Keratinocyte (primary cell): ENCODE results near the gene TGM5. TPM values are rescaled to one million over a fixed set of nuclear protein-coding genes. Genes with fewer than 3 reads are reported as not detected.
"Not testable (repeated sequence)": the region's sequence is repeated elsewhere in the genome, so short reads cannot be mapped to it uniquely, and the experiment has no call there.

Experiments
- DNase-seq: peaks from one replicate; pipeline ENCODE4 v3.0.0-alpha.2; 2011; ENCODE audit warnings: low read depth, missing footprints, low spot score
- FAIRE-seq: peaks from 2 replicates; lab custom pipeline; 2011; peaks lifted over from hg19 to GRCh38; lab: Jason Lieb, UNC
- H2AFZ ChIP-seq: 2 replicates; pipeline ENCODE4 v1.6.0; 2012; ENCODE audit warnings: low read length, control low read depth, inconsistent platforms; ENCODE audit not compliant: control insufficient read depth
- H3K27ac ChIP-seq: 2 replicates; pipeline ENCODE4 v1.5.1; 2011; ENCODE audit warnings: low read length; ENCODE audit not compliant: control insufficient read depth, insufficient read depth
- H3K27me3 ChIP-seq: 3 replicates; pipeline ENCODE4 v1.6.0; 2011; ENCODE audit warnings: low read length; ENCODE audit not compliant: control insufficient read depth, insufficient read depth; ENCODE audit errors: extremely low read depth
- H3K36me3 ChIP-seq, 2 experiments: 2 replicates in 1 of 2; 3 replicates in 1 of 2; pipeline ENCODE4 v1.5.1; 2011; ENCODE audit warnings: low read length in 2 of 2, mild to moderate bottlenecking in 1 of 2; ENCODE audit not compliant: control insufficient read depth in 2 of 2, insufficient read depth in 2 of 2; ENCODE audit errors: extremely low read depth in 1 of 2
- H3K4me1 ChIP-seq: 3 replicates; pipeline ENCODE4 v1.5.1; 2011; ENCODE audit warnings: low read length; ENCODE audit not compliant: control insufficient read depth, insufficient read depth; ENCODE audit errors: extremely low read depth
- H3K4me2 ChIP-seq: 3 replicates; pipeline ENCODE4 v1.6.0; 2011; ENCODE audit warnings: low read depth, low read length; ENCODE audit not compliant: control insufficient read depth, insufficient read depth; ENCODE audit errors: extremely low read depth
- H3K4me3 ChIP-seq, 3 experiments: fragments of 200-600 bp in 1 of 3; sonication (generic) in 1 of 3; 2 replicates in 2 of 3; 3 replicates in 1 of 3; pipeline ENCODE4 v1.5.1; 2011 to 2016; ENCODE audit warnings: low read length in 3 of 3, mild to moderate bottlenecking in 3 of 3, control low read depth in 2 of 3, inconsistent platforms in 1 of 3, low read depth in 1 of 3, mixed read lengths in 1 of 3, mixed run types in 1 of 3, moderate library complexity in 1 of 3; ENCODE audit not compliant: control insufficient read depth in 2 of 3, insufficient read depth in 2 of 3; ENCODE audit errors: extremely low read depth in 1 of 3
- H3K79me2 ChIP-seq: 2 replicates; pipeline ENCODE4 v1.6.0; 2012; ENCODE audit warnings: low read length; ENCODE audit not compliant: control insufficient read depth, insufficient read depth
- H3K9ac ChIP-seq: 3 replicates; pipeline ENCODE4 v1.6.0; 2011; ENCODE audit warnings: low read length; ENCODE audit not compliant: control insufficient read depth, insufficient read depth; ENCODE audit errors: extremely low read depth
- H3K9me1 ChIP-seq: 3 replicates; pipeline ENCODE4 v1.6.0; 2011; ENCODE audit warnings: low read length; ENCODE audit not compliant: control insufficient read depth, insufficient read depth; ENCODE audit errors: extremely low read depth
- H3K9me3 ChIP-seq: 2 replicates; pipeline ENCODE4 v1.5.1; 2012; ENCODE audit warnings: low read depth, low read length; ENCODE audit not compliant: control insufficient read depth
- H4K20me1 ChIP-seq: 3 replicates; pipeline ENCODE4 v1.6.0; 2011; ENCODE audit warnings: low read length; ENCODE audit not compliant: control insufficient read depth, insufficient read depth; ENCODE audit errors: extremely low read depth
- CTCF ChIP-seq, 3 experiments: IDR thresholded peaks in 1 of 3; conservative IDR thresholded peaks in 1 of 3; optimal IDR thresholded peaks in 1 of 3; 2 replicates in 2 of 3; 3 replicates in 1 of 3; pipeline versions ENCODE3 to v1.5.1; 2011; ENCODE audit warnings: low read length in 3 of 3, mild to moderate bottlenecking in 3 of 3, moderate library complexity in 2 of 3, control low read depth in 1 of 3, inconsistent platforms in 1 of 3; ENCODE audit not compliant: insufficient read depth in 2 of 3; ENCODE audit errors: extremely low read depth in 1 of 3
- EZH2 ChIP-seq: IDR thresholded peaks from one replicate; pipeline ENCODE4 v1.6.1; 2012; ENCODE audit warnings: inconsistent platforms, mild to moderate bottlenecking, low read length, moderate library complexity
- dilution Hi-C: fragments of 300-500 bp; cut with MboI; formaldehyde crosslinking; loops from one replicate; pipeline ENCODE4 v1.7.0; 2020; ENCODE audit warnings: low sequenced_read_pairs; ENCODE audit not compliant: extremely low pct_ligation_motif_present
- polyA plus RNA-seq, 5 experiments: library from polyadenylated mRNA; depleted of rRNA in 3 of 5; stranded (reverse) in 3 of 5; stranded (forward) in 1 of 5; unstranded in 1 of 5; fragments of >200 nt; gene quantifications; 1 replicate in 1 of 5; 2 replicates in 3 of 5; 3 replicates in 1 of 5; pipeline versions ENCODE4 v1.2.1 to v1.2.3, GENCODE V29; 2011 to 2012; ENCODE audit warnings: missing spikeins in 2 of 5, low read depth in 1 of 5, low replicate concordance in 1 of 5

TGM5 gene
- polyA plus RNA-seq, 1 donor (not counting 4 experiments of a cell fraction or from before 2014, with no cell fraction given): not detected

GRCh38 chr15:43198992-43199391, 67.7 kb downstream of the TGM5 start:
- dilution Hi-C loops: loop anchor here (10.0 kb wide), 1 partner anchor 86 kb away; no protein-coding TSS in a partner anchor
- no peaks in the 10 kb centered on the region for H3K27me3 ChIP-seq
- H3K9me3 ChIP-seq: no peaks in the 10 kb centered on the region
- no peak overlapping the region for H3K9ac ChIP-seq
- H4K20me1 ChIP-seq: no peaks in the 10 kb centered on the region
- DNase-seq (no peak), FAIRE-seq (no peak)
- H3K79me2 ChIP-seq: no peaks in the 10 kb centered on the region
- no peak overlapping the region for H3K4me2 ChIP-seq
- peaks cover 9 to 11% of the 10 kb centered on the region in 2 experiments for H3K36me3 ChIP-seq
- H3K4me1 ChIP-seq: no peaks in the 10 kb centered on the region
- no peak overlapping the region for H3K27ac ChIP-seq
- TF ChIP-seq EZH2 (no peak), CTCF (optimal IDR thresholded peaks at IDR 0.05 in 1 of 3, IDR thresholded peaks at IDR 0.05 in 1 of 3, conservative IDR thresholded peaks at IDR 0.05 in 1 of 3; ENCODE audit: extremely low read depth in 1 of 3, insufficient read depth in 2 of 3, low read length in 3 of 3) (no peak)
- H2AFZ ChIP-seq: no peak overlapping the region
- H3K9me1 ChIP-seq: no peaks in the 10 kb centered on the region
- no peak overlapping the region for H3K4me3 ChIP-seq

DNA sequence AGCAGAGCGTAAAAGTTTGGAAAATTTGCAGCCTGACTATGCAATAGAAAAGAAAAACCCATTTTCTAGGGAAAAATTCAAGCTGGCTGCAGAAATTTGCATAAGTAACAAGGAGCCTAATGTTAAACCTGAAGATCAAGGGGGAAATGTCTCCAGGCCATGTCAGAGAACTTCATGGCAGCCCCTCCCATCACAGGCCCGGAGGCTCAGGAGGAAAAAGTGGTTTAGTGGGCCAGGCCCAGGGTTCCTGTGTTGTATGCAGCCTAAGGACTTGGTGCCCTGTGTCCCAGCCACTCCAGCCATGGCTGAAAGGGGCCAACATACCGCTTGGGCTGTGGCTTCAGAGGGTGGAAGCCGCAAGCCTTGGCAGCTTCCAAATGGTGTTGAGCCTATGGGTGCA, 68.2 kb downstream of the TGM5 start:
- peaks cover 9 to 11% of the 10 kb centered on the region in 2 experiments for H3K36me3 ChIP-seq
- not testable (repeated sequence) for H3K4me2 ChIP-seq, H3K4me1 ChIP-seq, H3K4me3 ChIP-seq, H3K27ac ChIP-seq, H3K9ac ChIP-seq, H3K79me2 ChIP-seq, H2AFZ ChIP-seq, H3K9me1 ChIP-seq, DNase-seq, H4K20me1 ChIP-seq, FAIRE-seq, H3K9me3 ChIP-seq, H3K27me3 ChIP-seq
- dilution Hi-C loops: loop anchor here (10.0 kb wide), 1 partner anchor 86 kb away; no protein-coding TSS in a partner anchor

DNA sequence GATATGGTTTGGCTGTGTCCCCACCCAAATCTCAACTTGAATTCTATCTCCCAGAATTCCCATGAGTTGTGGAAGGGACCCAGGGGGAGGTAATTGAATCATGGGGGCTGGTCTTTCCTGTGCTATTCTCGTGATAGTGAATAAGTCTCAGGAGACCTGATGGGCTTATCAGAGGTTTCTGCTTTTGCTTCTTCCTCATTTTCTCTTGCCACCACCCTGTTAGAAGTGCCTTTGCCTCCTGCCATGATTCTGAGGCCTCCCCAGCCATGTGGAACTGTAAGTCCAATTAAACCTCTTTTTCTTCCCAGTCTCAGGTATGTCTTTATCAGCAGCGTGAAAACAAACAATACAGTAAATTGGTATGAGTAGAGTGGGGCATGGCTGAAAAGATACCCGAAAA, 69.0 kb downstream of the TGM5 start:
- not testable (repeated sequence) for H3K79me2 ChIP-seq, H3K9me3 ChIP-seq, H3K4me3 ChIP-seq, H3K27ac ChIP-seq, H2AFZ ChIP-seq, FAIRE-seq, H4K20me1 ChIP-seq, H3K4me1 ChIP-seq, H3K9ac ChIP-seq, DNase-seq, H3K27me3 ChIP-seq, H3K9me1 ChIP-seq, H3K4me2 ChIP-seq
- dilution Hi-C loops: loop anchor here (10.0 kb wide), 1 partner anchor 87 kb away; no protein-coding TSS in a partner anchor
- peaks cover 9 to 14% of the 10 kb centered on the region in 2 experiments for H3K36me3 ChIP-seq
